Naive B cell (primary cell): Measurements from ENCODE around the gene DEFB128. TPM values are rescaled to one million over a fixed set of nuclear protein-coding genes. Genes with fewer than 3 reads are reported as not detected.
"Not testable (repeated sequence)": the region's sequence is repeated elsewhere in the genome, so short reads cannot be mapped to it uniquely, and the experiment has no call there.

Experiments
- ATAC-seq, 2 donors: fragments of 150-1000 bp; cut with Tn5 transposase; 2 replicates each; pipeline ENCODE4 v1.10.0; 2021; ENCODE audit warnings: low read depth in 2 of 2, mild to moderate bottlenecking in 2 of 2, moderate library complexity in 2 of 2
- DNase-seq: peaks from one replicate; pipeline ENCODE4 v3.0.0; 2022
- H3K27ac Mint-ChIP-seq, 6 donors: one replicate each; pipeline ENCODE4 v1.8.0; 2020 to 2022; ENCODE audit warnings: mild to moderate bottlenecking in 6 of 6, mixed read lengths in 6 of 6, moderate library complexity in 5 of 6, inconsistent platforms in 2 of 6
- H3K27me3 Mint-ChIP-seq, 3 donors: one replicate each; pipeline ENCODE4 v1.8.0; 2021 to 2022; ENCODE audit warnings: mixed read lengths in 3 of 3, mild to moderate bottlenecking in 1 of 3
- H3K36me3 Mint-ChIP-seq, 2 donors: one replicate each; pipeline ENCODE4 v1.8.0; 2020 to 2022; ENCODE audit warnings: mixed read lengths in 2 of 2, inconsistent platforms in 1 of 2, mild to moderate bottlenecking in 1 of 2
- H3K4me1 Mint-ChIP-seq, 3 donors: one replicate each; pipeline ENCODE4 v1.8.0; 2020 to 2022; ENCODE audit warnings: mixed read lengths in 3 of 3, inconsistent platforms in 1 of 3, mild to moderate bottlenecking in 1 of 3, moderate library complexity in 1 of 3
- H3K4me3 Mint-ChIP-seq, 8 donors: one replicate each; pipeline ENCODE4 v1.8.0; 2020 to 2022; ENCODE audit warnings: mild to moderate bottlenecking in 8 of 8, mixed read lengths in 8 of 8, moderate library complexity in 8 of 8, inconsistent platforms in 2 of 8
- H3K9me3 Mint-ChIP-seq, 7 donors: one replicate each; pipeline ENCODE4 v1.8.0; 2020 to 2022; ENCODE audit warnings: mixed read lengths in 7 of 7, mild to moderate bottlenecking in 5 of 7, inconsistent platforms in 2 of 7, moderate library complexity in 1 of 7
- polyA plus RNA-seq, 6 donors: library from polyadenylated mRNA; unstranded; fragments of 300-500 nt; fragmentation: Illumina TruSeq; gene quantifications; one replicate each; pipeline ENCODE4 v1.2.3, GENCODE V29; 2021; ENCODE audit warnings: low read depth in 6 of 6

The DEFB128 gene
- polyA plus RNA-seq, 6 donors from 2014 or later, result not detected

DNA sequence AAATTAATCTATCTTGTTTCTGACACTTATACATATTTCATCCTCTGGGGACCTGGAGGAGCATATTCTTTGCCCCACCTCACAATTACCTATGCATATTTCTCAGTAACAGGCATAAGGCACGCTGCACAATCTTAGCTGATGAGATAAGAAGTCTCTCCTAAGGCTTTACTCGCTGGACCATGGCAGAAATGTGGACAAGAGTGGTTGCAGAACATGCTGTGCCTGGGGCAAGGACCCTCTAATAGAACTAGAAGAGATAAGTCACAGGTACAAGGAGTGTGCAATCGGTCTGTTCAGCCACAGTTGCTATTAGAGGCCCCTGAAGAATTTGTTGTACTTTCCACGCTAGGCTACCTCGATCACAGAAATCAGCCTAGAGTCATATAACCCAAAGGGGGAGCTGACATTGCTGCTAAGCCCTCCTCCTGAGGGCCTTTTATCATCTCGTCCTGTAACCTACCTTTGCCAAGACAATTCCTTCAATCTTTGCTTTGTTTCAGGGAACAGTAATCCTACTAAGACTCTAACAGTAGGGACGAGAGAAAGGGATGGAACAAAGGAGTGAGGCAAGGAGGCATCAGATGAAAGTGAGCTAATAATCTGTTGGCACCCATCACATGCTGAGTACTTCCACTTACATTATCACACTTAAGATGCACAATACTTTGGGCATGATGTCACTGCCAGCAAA, 21.4 kb upstream of the DEFB128 start:
- H3K4me3 Mint-ChIP-seq, result no peak overlapping the region
- H3K36me3 Mint-ChIP-seq, result no peaks in the 10 kb centered on the region
- H3K9me3 Mint-ChIP-seq, result no peaks in the 10 kb centered on the region
- DNase-seq, result no peak
- H3K27me3 Mint-ChIP-seq, result peaks cover 8 to 19% (median 15%) of the 10 kb centered on the region in 3 donors
- ATAC-seq, result no peak
- H3K4me1 Mint-ChIP-seq, result no peaks in the 10 kb centered on the region
- no peak overlapping the region for H3K27ac Mint-ChIP-seq

DNA sequence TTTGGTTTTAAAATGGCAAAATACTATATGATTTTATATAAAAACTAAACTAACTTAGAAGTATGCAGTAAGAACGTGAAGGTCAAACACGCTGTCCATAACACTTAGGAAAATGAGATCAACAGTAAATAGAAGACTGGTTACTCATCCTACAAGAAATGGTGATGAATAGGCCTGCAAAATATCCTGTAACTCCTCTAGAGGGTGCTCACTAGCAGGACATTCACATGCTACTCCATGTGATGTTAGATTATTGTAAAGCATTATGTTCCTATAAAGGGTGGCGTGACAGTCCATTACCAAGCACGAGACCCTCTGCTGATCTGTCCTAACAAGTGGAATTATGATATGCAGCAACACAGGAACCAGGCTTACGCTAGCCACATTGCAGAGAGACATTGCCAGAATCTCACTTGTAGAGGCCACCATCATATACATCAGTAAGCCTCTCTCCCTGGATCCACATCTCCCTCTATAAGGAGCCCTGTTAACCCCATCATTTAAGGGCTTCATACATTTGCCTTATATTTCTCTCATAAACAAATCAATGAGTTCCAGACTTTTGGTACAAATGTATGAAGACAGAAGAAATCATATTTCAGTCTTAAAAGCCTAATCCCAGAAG, 19.5 kb upstream of the DEFB128 start:
- ATAC-seq, result peak; percentile 71 to 84
- H3K27me3 Mint-ChIP-seq, result peaks cover 8 to 18% (median 10%) of the 10 kb centered on the region in 3 donors
- H3K36me3 Mint-ChIP-seq, result no peaks in the 10 kb centered on the region
- H3K27ac Mint-ChIP-seq, result no peak overlapping the region
- H3K4me1 Mint-ChIP-seq, result no peaks in the 10 kb centered on the region
- peak; percentile 35 for DNase-seq
- no peaks in the 10 kb centered on the region for H3K9me3 Mint-ChIP-seq
- no peak overlapping the region for H3K4me3 Mint-ChIP-seq

DNA sequence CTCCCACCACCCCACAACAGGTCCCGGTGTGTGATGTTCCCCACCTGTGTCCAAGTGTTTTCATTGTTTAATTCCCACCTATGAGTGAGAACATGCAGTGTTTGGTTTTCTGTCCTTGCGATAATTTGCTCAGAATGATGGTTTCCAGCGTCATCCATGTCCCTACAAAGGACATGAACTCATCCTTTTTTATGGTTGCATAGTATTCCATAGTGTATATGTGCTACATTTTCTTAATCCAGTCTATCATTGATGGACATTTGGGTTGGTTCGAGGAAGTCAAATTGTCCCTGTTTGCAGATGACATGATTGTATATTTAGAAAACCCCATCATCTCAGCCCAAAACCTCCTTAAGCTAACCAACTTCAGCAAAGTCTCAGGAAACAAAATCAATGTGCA, 14.1 kb upstream of the DEFB128 start:
- H3K9me3 Mint-ChIP-seq, H3K4me3 Mint-ChIP-seq, ATAC-seq, DNase-seq, H3K36me3 Mint-ChIP-seq, H3K4me1 Mint-ChIP-seq, H3K27ac Mint-ChIP-seq: not testable (repeated sequence)
- H3K27me3 Mint-ChIP-seq, result peaks cover 9 to 27% (median 24%) of the 10 kb centered on the region in 3 donors

DNA sequence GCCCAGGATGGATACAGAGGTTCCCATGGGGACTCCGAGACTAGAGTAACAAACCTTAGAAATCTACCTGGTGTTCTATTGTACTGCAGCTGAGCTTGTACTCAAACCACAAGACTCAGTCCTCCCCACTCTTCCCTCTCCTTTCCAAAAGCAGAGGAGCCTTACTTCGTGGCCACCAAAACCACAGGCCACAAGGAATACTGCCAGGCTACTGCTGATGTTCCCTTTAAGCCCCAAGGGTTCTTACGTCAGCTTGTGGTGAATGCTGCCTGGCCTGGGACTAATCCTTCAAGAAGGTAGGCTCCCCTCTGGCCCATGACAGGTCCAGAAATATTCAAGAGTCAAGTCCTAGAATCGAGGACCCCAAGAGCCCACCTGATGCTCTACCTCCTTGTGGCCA, 10.5 kb upstream of the DEFB128 start:
- Mint-ChIP-seq H3K27ac (no peak overlapping the region), H3K4me3 (no peak overlapping the region), H3K36me3 (no peaks in the 10 kb centered on the region), H3K9me3 (peaks cover 0 to 12% (median 6%) of the 10 kb centered on the region in 7 donors), H3K4me1 (no peaks in the 10 kb centered on the region), H3K27me3 (peaks cover 9 to 54% (median 50%) of the 10 kb centered on the region in 3 donors)
- DNase-seq, result no peak
- no peak for ATAC-seq

DNA sequence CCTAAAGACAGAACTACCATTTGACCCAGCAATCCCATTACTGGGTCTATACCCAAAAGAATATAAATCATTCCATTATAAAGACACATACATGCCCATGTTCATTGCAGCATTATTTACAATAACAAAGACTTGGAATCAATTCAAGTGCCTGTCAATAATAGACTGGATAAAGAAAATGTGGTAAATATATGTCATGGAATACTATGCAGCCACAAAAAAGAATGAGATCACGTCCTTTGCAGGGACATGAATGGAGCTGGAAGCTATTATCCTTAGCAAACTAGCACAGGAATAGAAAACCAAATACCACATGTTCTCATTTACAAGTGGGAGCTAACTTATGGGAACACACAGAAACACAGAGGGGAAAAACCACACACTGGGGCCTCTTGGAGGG, 8.7 kb upstream of the DEFB128 start:
- ATAC-seq, result no peak
- Mint-ChIP-seq H3K36me3 (no peaks in the 10 kb centered on the region), H3K27ac (no peak overlapping the region), H3K4me3 (no peak overlapping the region), H3K27me3 (peaks cover 15 to 54% (median 51%) of the 10 kb centered on the region in 3 donors), H3K4me1 (no peaks in the 10 kb centered on the region), H3K9me3 (peaks cover 0 to 12% (median 6%) of the 10 kb centered on the region in 7 donors)
- no peak for DNase-seq

DNA sequence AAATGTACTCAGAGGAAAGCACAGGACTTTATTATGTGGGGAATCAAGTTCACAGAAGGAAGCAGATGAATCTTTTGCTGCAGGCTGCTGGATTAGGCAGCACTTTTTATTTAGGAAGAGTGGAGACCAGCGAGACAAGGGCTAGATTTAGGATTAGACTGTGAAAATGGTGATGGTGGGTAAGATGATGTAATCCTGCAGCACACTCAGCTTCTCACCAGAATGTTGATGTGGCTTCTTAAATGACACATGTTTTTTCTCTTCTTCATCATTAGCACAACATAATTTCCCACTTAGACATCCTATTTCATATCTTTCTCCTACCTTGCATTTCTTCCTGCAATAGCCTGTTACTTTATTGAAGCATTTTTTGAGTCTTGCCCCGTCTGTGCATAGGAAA, 1.8 kb downstream of the DEFB128 start:
- H3K27ac Mint-ChIP-seq, result no peak overlapping the region
- H3K9me3 Mint-ChIP-seq, result peaks cover 9 to 50% (median 15%) of the 10 kb centered on the region in 7 donors
- peaks cover 29 to 77% (median 63%) of the 10 kb centered on the region in 3 donors for H3K27me3 Mint-ChIP-seq
- DNase-seq (no peak), ATAC-seq (no peak)
- H3K36me3 Mint-ChIP-seq, result peaks cover 0 to 6% of the 10 kb centered on the region in 2 donors
- H3K4me3 Mint-ChIP-seq, result no peak overlapping the region
- no peaks in the 10 kb centered on the region for H3K4me1 Mint-ChIP-seq

DNA sequence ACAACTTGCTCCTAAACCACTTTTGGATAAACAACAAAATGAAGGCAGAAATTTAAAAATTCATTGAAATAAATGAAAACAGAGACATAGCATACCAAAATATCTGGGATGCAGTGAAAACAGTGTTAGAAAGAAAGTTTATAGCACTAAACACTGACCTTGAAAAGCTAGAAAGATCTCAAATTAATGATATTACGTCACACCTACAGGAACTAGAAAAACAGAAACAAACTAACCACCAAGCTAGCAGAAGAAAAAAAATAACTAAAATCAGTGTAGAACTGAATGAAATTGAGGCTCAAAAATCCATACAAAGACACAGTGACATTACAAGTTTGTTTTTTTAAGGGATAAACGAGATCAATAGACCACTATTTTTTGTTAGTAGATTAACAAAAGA, 5.2 kb downstream of the DEFB128 start:
- Mint-ChIP-seq H3K4me1 (no peaks in the 10 kb centered on the region), H3K4me3 (no peak overlapping the region), H3K9me3 (peaks cover 6 to 33% (median 12%) of the 10 kb centered on the region in 7 donors), H3K36me3 (peaks cover 0 to 6% of the 10 kb centered on the region in 2 donors), H3K27me3 (peaks cover 46 to 69% (median 57%) of the 10 kb centered on the region in 3 donors), H3K27ac (no peak overlapping the region)
- no peak for ATAC-seq
- DNase-seq, result no peak

DNA sequence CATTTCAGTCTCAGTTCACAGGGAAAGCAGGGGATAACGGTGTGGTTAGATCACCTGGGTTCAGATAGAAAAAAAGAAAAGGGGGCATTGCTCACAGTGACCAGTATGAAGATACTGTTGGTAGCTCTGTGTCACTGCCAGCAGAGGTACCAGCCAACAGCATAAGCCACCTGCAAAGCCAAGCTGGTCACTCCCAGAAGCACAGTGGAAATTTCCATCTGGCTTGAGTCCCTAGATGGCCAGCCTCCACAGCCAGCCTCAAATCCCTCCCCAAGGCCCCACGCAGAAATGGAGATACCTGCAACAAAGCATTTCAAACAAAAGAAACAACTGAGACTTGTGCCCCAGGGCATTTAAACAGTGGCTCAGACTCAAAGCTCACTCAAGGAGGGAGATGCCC, 20.6 kb downstream of the DEFB128 start:
- DNase-seq (no peak), ATAC-seq (no peak)
- Mint-ChIP-seq H3K9me3 (no peaks in the 10 kb centered on the region), H3K36me3 (no peaks in the 10 kb centered on the region), H3K27ac (no peak overlapping the region), H3K4me3 (no peak overlapping the region), H3K27me3 (peaks cover 8 to 35% (median 8%) of the 10 kb centered on the region in 3 donors), H3K4me1 (no peaks in the 10 kb centered on the region)

DNA sequence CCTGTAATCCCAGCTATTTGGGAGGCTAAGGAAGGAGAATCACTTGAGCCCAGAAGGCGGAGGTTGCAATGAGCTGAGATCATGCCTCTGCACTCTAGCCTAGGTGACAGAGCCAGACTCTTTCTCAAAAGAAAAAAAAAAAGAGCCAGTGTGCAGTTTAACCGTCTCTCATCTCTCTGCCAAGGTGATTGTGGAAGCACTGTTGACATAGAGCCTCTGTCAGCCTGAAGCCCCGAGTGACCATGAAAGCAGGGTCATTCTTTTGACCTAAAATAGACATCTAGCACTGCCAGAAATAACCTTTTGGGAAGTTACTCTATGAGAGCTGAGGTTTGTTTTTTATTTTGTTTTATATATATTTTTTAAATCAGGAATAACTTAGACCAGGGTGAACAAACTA, 24.9 kb downstream of the DEFB128 start:
- Mint-ChIP-seq H3K27me3 (peaks cover 10 to 35% (median 17%) of the 10 kb centered on the region in 3 donors), H3K36me3 (no peaks in the 10 kb centered on the region), H3K4me1 (no peaks in the 10 kb centered on the region), H3K27ac (no peak overlapping the region), H3K4me3 (no peak overlapping the region), H3K9me3 (peaks cover 0 to 3% (median 0%) of the 10 kb centered on the region in 7 donors)
- DNase-seq (no peak), ATAC-seq (no peak)

DNA sequence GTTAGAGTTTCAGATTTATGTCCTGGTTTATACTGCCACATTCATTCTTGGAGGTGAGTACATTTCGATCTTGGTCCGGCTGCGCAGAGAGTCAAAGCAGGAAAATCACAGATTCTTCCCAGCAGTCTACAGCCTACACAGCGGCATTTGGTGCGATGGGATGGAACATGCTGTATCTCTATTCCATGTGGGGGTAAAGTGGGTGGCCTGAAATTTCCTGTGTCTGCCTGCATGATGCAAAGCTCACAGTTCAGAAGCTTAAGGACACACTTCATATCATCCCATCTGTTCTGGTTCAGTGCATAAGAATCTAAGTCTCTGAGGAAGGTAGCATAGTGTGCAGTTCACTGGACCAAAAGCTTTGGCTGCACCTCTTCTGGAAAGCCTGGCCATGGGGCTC, 32.4 kb downstream of the DEFB128 start, which contains the start of gene DEFB127:
Gene DEFB127, plus strand, starts transcription at position 301 of the 400 bp plus-strand sequence. Its CDS starts 91 bp downstream, at position 392.
- no peak within 1 kb of the TSS for H3K4me3 Mint-ChIP-seq
- no peaks in the 10 kb centered on the region for H3K4me1 Mint-ChIP-seq
- H3K27me3 Mint-ChIP-seq, result peaks cover 32 to 39% (median 35%) of the 10 kb centered on the region in 3 donors
- no peak for ATAC-seq
- H3K27ac Mint-ChIP-seq, result no peak within 1 kb of the TSS
- H3K36me3 Mint-ChIP-seq, result no peaks in the 10 kb centered on the region
- no peak for DNase-seq
- H3K9me3 Mint-ChIP-seq, result peaks cover 0 to 3% (median 0%) of the 10 kb centered on the region in 7 donors

DNA sequence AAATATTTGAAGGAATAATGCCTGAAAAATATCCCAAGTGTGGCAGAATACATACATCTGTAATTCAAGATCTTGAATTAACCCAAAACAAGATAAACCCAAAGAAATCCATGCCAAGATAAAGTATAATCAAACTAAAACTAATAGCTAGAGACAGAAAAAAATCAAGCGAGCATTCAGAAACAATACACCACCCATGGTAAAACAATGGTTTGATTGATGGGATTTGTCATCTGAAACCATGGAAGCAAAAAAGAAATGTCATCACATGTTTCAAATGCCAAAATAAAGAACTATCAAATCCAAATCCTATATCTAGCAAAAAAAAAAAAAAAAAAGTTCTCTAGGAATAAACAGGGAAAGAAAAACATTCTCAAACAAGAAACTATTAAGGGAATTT, 37.4 kb downstream of the DEFB128 start:
- Mint-ChIP-seq H3K27ac (peak overlapping the region in 1 of 6 donors; percentile 23), H3K36me3 (no peaks in the 10 kb centered on the region), H3K4me1 (no peaks in the 10 kb centered on the region), H3K27me3 (peaks cover 39 to 45% (median 39%) of the 10 kb centered on the region in 3 donors), H3K4me3 (no peak overlapping the region), H3K9me3 (no peaks in the 10 kb centered on the region)
- DNase-seq (no peak), ATAC-seq (no peak)

DNA sequence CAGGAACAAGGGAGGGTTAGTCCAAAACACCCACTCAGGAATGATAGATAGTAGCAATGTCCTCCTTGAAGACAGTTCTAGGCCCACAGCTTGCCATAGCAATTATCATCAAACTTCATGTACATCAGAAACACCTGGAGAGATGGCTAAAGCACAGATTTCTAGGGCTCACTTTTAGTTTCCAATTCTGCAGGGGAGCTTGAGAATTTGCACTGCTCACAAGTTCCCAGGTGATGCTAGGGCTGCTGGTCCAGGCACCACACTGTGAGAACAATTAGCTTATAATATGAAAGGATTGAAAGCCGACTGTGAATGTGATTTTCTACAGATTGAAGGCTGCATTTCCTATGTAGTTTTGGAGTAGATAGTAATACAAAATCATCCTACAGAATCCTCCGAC, 43.6 kb downstream of the DEFB128 start:
- DNase-seq, result no peak
- Mint-ChIP-seq H3K27ac (no peak overlapping the region), H3K4me1 (no peaks in the 10 kb centered on the region), H3K36me3 (no peaks in the 10 kb centered on the region), H3K9me3 (no peaks in the 10 kb centered on the region), H3K27me3 (peaks cover 37 to 49% (median 38%) of the 10 kb centered on the region in 3 donors), H3K4me3 (no peak overlapping the region)
- no peak for ATAC-seq

DNA sequence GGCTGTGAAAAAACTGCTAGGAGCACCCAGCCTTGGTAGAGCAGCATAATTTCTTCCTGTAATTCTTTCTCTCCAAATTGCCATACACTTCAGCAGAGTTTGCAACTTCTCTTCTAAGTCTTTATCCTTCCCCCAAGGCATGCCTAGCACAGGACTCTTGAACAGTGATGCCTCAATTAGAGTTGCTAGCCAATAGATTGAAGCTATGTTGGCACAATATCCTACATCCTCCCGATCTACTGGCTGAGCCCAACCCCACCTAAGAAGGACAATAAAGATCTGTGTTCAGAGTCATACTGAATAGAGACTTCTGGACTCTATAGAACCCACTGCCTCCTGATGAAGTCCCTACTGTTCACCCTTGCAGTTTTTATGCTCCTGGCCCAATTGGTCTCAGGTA, 47.2 kb downstream of the DEFB128 start, which contains the start of gene DEFB126:
Gene DEFB126, plus strand, starts transcription at position 301 of the 400 bp plus-strand sequence. Its CDS starts 39 bp downstream, at position 340.
- no peaks in the 10 kb centered on the region for H3K36me3 Mint-ChIP-seq
- H3K9me3 Mint-ChIP-seq, result peaks cover 0 to 19% (median 5%) of the 10 kb centered on the region in 7 donors
- H3K4me1 Mint-ChIP-seq, result no peaks in the 10 kb centered on the region
- ATAC-seq (no peak), DNase-seq (no peak)
- peaks cover 35 to 53% (median 41%) of the 10 kb centered on the region in 3 donors for H3K27me3 Mint-ChIP-seq
- H3K4me3 Mint-ChIP-seq, result no peak within 1 kb of the TSS
- H3K27ac Mint-ChIP-seq, result no peak within 1 kb of the TSS
